GM23338 (cell line): ENCODE measurements around the gene MAP4. TPM values are rescaled to one million over a fixed set of nuclear protein-coding genes. Genes with fewer than 3 reads are reported as not detected.
A peak's percentile ranks its signal among the peaks of the same experiment; 100 is the strongest.

Experiments
- ATAC-seq: fragments of 200-7000 bp; cut with Tn5 transposase; 3 replicates; pipeline ENCODE4 v1.9.1; 2020
- DNase-seq: peaks from one replicate; pipeline ENCODE4 v3.0.0-alpha.2; 2015; ENCODE audit warnings: low spot score
- H2AFZ ChIP-seq: fragments of 200-600 bp; sonication (generic); 2 replicates; pipeline ENCODE4 v1.8.0; 2016; ENCODE audit warnings: antibody characterized with exemption, mild to moderate bottlenecking, moderate library complexity
- H3F3A ChIP-seq: fragments of 200-600 bp; sonication (generic); replicated peaks from 2 replicates; pipeline ENCODE4 v1.8.0; 2017; ENCODE audit warnings: antibody characterized with exemption, mixed run types, low read depth
- H3K27ac ChIP-seq: fragments of 200-600 bp; sonication (generic); 2 replicates; pipeline ENCODE4 v1.6.1; 2016; ENCODE audit warnings: low read depth
- H3K27me3 ChIP-seq: fragments of 200-600 bp; sonication (generic); 2 replicates; pipeline ENCODE4 v1.8.0; 2016; ENCODE audit warnings: mild to moderate bottlenecking, mixed run types, moderate library complexity; ENCODE audit not compliant: insufficient read depth
- H3K36me3 ChIP-seq: fragments of 200-600 bp; sonication (generic); 2 replicates; pipeline ENCODE4 v1.8.0; 2016; ENCODE audit warnings: mild to moderate bottlenecking; ENCODE audit not compliant: insufficient read depth
- H3K4me1 ChIP-seq: fragments of 200-600 bp; sonication (generic); 2 replicates; pipeline ENCODE4 v1.8.0; 2016; ENCODE audit warnings: mild to moderate bottlenecking, moderate library complexity; ENCODE audit not compliant: insufficient read depth
- H3K4me2 ChIP-seq: fragments of 200-600 bp; sonication (generic); 2 replicates; pipeline ENCODE4 v1.7.1; 2017; ENCODE audit warnings: mixed run types
- H3K4me3 ChIP-seq: fragments of 200-600 bp; sonication (generic); 2 replicates; pipeline ENCODE4 v1.6.1; 2016; ENCODE audit warnings: mixed run types
- H3K79me2 ChIP-seq: fragments of 200-600 bp; sonication (generic); replicated peaks from 2 replicates; pipeline ENCODE4 v1.8.0; 2017; ENCODE audit warnings: mild to moderate bottlenecking; ENCODE audit not compliant: insufficient read depth
- H3K9me2 ChIP-seq: fragments of 200-600 bp; sonication (generic); 2 replicates; pipeline ENCODE4 v1.8.0; 2017; ENCODE audit not compliant: insufficient read depth
- H4K20me1 ChIP-seq: fragments of 200-600 bp; sonication (generic); replicated peaks from 2 replicates; pipeline ENCODE4 v1.8.0; 2017; ENCODE audit warnings: mild to moderate bottlenecking; ENCODE audit not compliant: insufficient read depth
- H3K27ac Mint-ChIP-seq: 2 replicates; pipeline ENCODE4 v1.8.0; 2020; ENCODE audit warnings: inconsistent platforms, mild to moderate bottlenecking, moderate library complexity, mixed read lengths
- H3K27me3 Mint-ChIP-seq: 3 replicates; pipeline ENCODE4 v1.8.0; 2022; ENCODE audit warnings: low read depth, mild to moderate bottlenecking, moderate library complexity, mixed read lengths, inconsistent platforms; ENCODE audit not compliant: insufficient read depth, poor library complexity
- H3K36me3 Mint-ChIP-seq: 3 replicates; pipeline ENCODE4 v1.8.0; 2021; ENCODE audit warnings: low read depth, mild to moderate bottlenecking, inconsistent platforms, moderate library complexity, mixed read lengths
- H3K4me1 Mint-ChIP-seq: 3 replicates; pipeline ENCODE4 v1.8.0; 2020; ENCODE audit warnings: mild to moderate bottlenecking, inconsistent platforms, mixed read lengths
- H3K4me3 Mint-ChIP-seq: 3 replicates; pipeline ENCODE4 v1.8.0; 2021; ENCODE audit warnings: moderate library complexity, mild to moderate bottlenecking, inconsistent platforms, mixed read lengths
- H3K9me3 Mint-ChIP-seq: 3 replicates; pipeline ENCODE4 v1.8.0; 2020; ENCODE audit warnings: moderate library complexity, mild to moderate bottlenecking, inconsistent platforms, mixed read lengths
- CREB1 ChIP-seq: fragments of 250-450 bp; sonication (Bioruptor Pico); IDR thresholded peaks from 2 replicates; pipeline ENCODE4 v1.5.0; 2020; ENCODE audit warnings: low read depth, mild to moderate bottlenecking, moderate library complexity
- EZH2 ChIP-seq: fragments of 200-600 bp; sonication (generic); IDR thresholded peaks from one replicate; pipeline ENCODE4 v1.8.0; 2017; ENCODE audit warnings: antibody characterized with exemption, mild to moderate bottlenecking, low read depth; ENCODE audit not compliant: unreplicated experiment
- EZH2phosphoT487 ChIP-seq: fragments of 200-600 bp; sonication (generic); IDR thresholded peaks from one replicate; pipeline ENCODE4 v1.8.1; 2018; ENCODE audit warnings: antibody characterized with exemption; ENCODE audit not compliant: unreplicated experiment
- JUNB ChIP-seq: IDR thresholded peaks from one replicate; pipeline ENCODE4 v1.6.1; 2016; ENCODE audit warnings: antibody characterized with exemption; ENCODE audit not compliant: unreplicated experiment
- NANOG ChIP-seq: IDR thresholded peaks from 2 replicates; pipeline ENCODE4 v1.6.1; 2016; ENCODE audit warnings: antibody characterized with exemption, borderline replicate concordance
- POLR2AphosphoS5 ChIP-seq: IDR thresholded peaks from 2 replicates; pipeline ENCODE4 v1.6.1; 2016; ENCODE audit warnings: antibody characterized with exemption, low read depth
- STAT1 ChIP-seq: IDR thresholded peaks from one replicate; pipeline ENCODE4 v1.6.1; 2016; ENCODE audit warnings: antibody characterized with exemption; ENCODE audit not compliant: unreplicated experiment
- ZNF114 ChIP-seq: fragments of 250-450 bp; sonication (Bioruptor Pico); IDR thresholded peaks from 2 replicates; pipeline ENCODE4 v1.5.0; 2020; ENCODE audit warnings: mild to moderate bottlenecking, moderate library complexity
- ZNF331 ChIP-seq: fragments of 250-450 bp; sonication (Bioruptor Pico); IDR thresholded peaks from 2 replicates; pipeline ENCODE4 v1.5.0; 2020; ENCODE audit warnings: low read depth, mild to moderate bottlenecking, moderate library complexity
- polyA plus RNA-seq: library from polyadenylated mRNA; unstranded; fragments of >200 nt; fragmentation: Nextera tagmentation; extraction: Ambion mirVana; gene quantifications from 2 replicates; pipeline ENCODE4 v1.2.1, GENCODE V29; 2016
- total RNA-seq: library from RNA; depleted of rRNA; stranded (reverse); fragments of >200 nt; shearing (Covaris generic); gene quantifications from 2 replicates; pipeline ENCODE4 v1.2.3, GENCODE V29; 2014
- TF ChIP-seq, protein P1 (sequence below): fragments of 250-450 bp; sonication (Bioruptor Pico); IDR thresholded peaks from 2 replicates; pipeline ENCODE4 v1.5.0; 2020; ENCODE audit warnings: mild to moderate bottlenecking, moderate library complexity
- TF ChIP-seq, protein P2 (sequence below), 2 experiments: fragments of 200-600 bp in 1 of 2; sonication (generic) in 1 of 2; conservative IDR thresholded peaks; 2 replicates each; pipeline versions ENCODE4 v1.5.1 to v1.6.1; 2016 to 2017; ENCODE audit warnings: antibody characterized with exemption in 2 of 2, low read depth in 2 of 2, mild to moderate bottlenecking in 2 of 2, moderate library complexity in 1 of 2
- TF ChIP-seq, protein P3 (sequence below): IDR thresholded peaks from one replicate; pipeline ENCODE4 v1.6.1; 2018; ENCODE audit warnings: antibody characterized with exemption; ENCODE audit not compliant: unreplicated experiment
- TF ChIP-seq, protein P4 (sequence below): IDR thresholded peaks from 2 replicates; pipeline ENCODE4 v1.6.1; 2016; ENCODE audit warnings: antibody characterized with exemption

MAP4 gene
- total and polyA plus RNA-seq, 2 experiments from 2014 or later = 103 to 113 TPM

DNA sequence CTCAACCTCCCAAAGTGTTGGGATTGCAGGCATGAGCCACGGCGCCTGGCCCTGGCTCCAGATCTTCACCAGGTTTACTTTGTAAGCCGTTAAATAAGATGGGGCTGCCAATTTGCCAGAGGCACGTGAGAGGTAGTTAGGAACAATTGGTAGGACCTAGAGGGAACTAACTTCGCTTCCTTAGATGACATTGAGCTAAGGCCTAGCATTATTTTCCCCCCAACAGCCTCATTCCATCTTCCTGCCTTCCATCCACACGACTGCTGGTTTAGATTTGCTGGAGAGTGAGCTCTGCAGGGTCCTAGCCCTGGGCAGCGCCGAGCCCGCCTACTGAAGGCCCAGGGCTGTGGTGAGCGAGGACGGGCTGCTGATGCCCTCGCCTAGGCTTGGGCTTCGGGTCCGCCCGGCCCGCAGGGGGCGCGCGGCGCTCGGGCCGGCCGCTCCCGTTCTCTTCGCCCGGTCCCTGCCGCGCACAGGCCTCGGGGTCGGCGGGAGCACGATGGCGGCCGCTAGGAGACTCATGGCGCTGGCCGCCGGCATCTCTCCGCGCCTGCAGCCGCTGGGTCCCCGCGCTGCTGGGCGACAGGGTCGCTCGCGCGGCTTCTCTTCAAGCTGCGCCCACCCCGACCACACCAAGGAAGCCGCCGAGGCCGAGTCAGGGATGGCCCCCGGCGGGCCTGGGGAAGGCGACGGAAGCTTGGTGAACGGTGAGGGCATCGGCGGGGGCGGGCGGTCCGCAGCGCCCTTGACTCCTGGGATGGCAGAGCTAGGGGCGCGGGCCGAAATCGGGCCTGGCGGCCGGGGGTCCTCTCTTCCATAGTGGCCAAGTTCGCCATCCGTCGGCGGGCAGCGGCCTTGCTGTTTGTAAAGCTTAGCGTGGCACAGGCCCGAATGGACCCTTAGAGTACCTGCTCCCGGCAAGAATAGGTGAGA, 191.4 kb downstream of the MAP4 start:
- peak overlapping the region; percentile 87 for H3K4me3 ChIP-seq
- H3K4me1 ChIP-seq = peaks cover 12% of the 10 kb centered on the region
- Mint-ChIP-seq H3K9me3 (no peaks in the 10 kb centered on the region; the same call in 2 of the 3 replicates), H3K27me3 (peaks cover 7% of the 10 kb centered on the region), H3K4me1 (peaks cover 15% of the 10 kb centered on the region), H3K36me3 (peaks cover 56% of the 10 kb centered on the region), H3K27ac (peak overlapping the region; percentile 87), H3K4me3 (peak overlapping the region; percentile 96)
- H3K4me2 ChIP-seq = peak overlapping the region; percentile 100
- H2AFZ ChIP-seq = peak overlapping the region; percentile 97
- TF ChIP-seq JUNB = no peak
- TF ChIP-seq, protein P1, sequence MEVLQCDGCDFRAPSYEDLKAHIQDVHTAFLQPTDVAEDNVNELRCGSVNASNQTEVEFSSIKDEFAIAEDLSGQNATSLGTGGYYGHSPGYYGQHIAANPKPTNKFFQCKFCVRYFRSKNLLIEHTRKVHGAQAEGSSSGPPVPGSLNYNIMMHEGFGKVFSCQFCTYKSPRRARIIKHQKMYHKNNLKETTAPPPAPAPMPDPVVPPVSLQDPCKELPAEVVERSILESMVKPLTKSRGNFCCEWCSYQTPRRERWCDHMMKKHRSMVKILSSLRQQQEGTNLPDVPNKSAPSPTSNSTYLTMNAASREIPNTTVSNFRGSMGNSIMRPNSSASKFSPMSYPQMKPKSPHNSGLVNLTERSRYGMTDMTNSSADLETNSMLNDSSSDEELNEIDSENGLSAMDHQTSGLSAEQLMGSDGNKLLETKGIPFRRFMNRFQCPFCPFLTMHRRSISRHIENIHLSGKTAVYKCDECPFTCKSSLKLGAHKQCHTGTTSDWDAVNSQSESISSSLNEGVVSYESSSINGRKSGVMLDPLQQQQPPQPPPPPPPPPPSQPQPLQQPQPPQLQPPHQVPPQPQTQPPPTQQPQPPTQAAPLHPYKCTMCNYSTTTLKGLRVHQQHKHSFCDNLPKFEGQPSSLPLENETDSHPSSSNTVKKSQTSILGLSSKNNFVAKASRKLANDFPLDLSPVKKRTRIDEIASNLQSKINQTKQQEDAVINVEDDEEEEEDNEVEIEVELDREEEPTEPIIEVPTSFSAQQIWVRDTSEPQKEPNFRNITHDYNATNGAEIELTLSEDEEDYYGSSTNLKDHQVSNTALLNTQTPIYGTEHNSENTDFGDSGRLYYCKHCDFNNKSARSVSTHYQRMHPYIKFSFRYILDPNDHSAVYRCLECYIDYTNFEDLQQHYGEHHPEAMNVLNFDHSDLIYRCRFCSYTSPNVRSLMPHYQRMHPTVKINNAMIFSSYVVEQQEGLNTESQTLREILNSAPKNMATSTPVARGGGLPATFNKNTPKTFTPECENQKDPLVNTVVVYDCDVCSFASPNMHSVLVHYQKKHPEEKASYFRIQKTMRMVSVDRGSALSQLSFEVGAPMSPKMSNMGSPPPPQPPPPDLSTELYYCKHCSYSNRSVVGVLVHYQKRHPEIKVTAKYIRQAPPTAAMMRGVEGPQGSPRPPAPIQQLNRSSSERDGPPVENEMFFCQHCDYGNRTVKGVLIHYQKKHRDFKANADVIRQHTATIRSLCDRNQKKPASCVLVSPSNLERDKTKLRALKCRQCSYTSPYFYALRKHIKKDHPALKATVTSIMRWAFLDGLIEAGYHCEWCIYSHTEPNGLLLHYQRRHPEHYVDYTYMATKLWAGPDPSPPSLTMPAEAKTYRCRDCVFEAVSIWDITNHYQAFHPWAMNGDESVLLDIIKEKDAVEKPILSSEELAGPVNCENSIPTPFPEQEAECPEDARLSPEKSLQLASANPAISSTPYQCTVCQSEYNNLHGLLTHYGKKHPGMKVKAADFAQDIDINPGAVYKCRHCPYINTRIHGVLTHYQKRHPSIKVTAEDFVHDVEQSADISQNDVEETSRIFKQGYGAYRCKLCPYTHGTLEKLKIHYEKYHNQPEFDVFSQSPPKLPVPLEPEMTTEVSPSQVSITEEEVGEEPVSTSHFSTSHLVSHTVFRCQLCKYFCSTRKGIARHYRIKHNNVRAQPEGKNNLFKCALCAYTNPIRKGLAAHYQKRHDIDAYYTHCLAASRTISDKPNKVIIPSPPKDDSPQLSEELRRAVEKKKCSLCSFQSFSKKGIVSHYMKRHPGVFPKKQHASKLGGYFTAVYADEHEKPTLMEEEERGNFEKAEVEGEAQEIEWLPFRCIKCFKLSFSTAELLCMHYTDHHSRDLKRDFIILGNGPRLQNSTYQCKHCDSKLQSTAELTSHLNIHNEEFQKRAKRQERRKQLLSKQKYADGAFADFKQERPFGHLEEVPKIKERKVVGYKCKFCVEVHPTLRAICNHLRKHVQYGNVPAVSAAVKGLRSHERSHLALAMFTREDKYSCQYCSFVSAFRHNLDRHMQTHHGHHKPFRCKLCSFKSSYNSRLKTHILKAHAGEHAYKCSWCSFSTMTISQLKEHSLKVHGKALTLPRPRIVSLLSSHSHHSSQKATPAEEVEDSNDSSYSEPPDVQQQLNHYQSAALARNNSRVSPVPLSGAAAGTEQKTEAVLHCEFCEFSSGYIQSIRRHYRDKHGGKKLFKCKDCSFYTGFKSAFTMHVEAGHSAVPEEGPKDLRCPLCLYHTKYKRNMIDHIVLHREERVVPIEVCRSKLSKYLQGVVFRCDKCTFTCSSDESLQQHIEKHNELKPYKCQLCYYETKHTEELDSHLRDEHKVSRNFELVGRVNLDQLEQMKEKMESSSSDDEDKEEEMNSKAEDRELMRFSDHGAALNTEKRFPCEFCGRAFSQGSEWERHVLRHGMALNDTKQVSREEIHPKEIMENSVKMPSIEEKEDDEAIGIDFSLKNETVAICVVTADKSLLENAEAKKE (CRISPR knock-in tag) = 0 out of 2 replicates have a peak, but pooled peaks have one; percentile 11
- TF ChIP-seq, protein P2, sequence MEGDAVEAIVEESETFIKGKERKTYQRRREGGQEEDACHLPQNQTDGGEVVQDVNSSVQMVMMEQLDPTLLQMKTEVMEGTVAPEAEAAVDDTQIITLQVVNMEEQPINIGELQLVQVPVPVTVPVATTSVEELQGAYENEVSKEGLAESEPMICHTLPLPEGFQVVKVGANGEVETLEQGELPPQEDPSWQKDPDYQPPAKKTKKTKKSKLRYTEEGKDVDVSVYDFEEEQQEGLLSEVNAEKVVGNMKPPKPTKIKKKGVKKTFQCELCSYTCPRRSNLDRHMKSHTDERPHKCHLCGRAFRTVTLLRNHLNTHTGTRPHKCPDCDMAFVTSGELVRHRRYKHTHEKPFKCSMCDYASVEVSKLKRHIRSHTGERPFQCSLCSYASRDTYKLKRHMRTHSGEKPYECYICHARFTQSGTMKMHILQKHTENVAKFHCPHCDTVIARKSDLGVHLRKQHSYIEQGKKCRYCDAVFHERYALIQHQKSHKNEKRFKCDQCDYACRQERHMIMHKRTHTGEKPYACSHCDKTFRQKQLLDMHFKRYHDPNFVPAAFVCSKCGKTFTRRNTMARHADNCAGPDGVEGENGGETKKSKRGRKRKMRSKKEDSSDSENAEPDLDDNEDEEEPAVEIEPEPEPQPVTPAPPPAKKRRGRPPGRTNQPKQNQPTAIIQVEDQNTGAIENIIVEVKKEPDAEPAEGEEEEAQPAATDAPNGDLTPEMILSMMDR (conservative IDR thresholded peaks at IDR 0.05; ENCODE audit: low read depth in 2 of 2) = peak; percentile 61 to 84
- no peak for TF ChIP-seq NANOG
- TF ChIP-seq, protein P3, sequence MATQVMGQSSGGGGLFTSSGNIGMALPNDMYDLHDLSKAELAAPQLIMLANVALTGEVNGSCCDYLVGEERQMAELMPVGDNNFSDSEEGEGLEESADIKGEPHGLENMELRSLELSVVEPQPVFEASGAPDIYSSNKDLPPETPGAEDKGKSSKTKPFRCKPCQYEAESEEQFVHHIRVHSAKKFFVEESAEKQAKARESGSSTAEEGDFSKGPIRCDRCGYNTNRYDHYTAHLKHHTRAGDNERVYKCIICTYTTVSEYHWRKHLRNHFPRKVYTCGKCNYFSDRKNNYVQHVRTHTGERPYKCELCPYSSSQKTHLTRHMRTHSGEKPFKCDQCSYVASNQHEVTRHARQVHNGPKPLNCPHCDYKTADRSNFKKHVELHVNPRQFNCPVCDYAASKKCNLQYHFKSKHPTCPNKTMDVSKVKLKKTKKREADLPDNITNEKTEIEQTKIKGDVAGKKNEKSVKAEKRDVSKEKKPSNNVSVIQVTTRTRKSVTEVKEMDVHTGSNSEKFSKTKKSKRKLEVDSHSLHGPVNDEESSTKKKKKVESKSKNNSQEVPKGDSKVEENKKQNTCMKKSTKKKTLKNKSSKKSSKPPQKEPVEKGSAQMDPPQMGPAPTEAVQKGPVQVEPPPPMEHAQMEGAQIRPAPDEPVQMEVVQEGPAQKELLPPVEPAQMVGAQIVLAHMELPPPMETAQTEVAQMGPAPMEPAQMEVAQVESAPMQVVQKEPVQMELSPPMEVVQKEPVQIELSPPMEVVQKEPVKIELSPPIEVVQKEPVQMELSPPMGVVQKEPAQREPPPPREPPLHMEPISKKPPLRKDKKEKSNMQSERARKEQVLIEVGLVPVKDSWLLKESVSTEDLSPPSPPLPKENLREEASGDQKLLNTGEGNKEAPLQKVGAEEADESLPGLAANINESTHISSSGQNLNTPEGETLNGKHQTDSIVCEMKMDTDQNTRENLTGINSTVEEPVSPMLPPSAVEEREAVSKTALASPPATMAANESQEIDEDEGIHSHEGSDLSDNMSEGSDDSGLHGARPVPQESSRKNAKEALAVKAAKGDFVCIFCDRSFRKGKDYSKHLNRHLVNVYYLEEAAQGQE = no peak
- TF ChIP-seq EZH2 = no peak
- TF ChIP-seq EZH2phosphoT487 = no peak
- TF ChIP-seq STAT1 = no peak
- no peak for TF ChIP-seq ZNF331 (CRISPR knock-in tag)
- TF ChIP-seq POLR2AphosphoS5 = peak; percentile 77
- TF ChIP-seq ZNF114 (CRISPR knock-in tag) = no peak
- peak; percentile 38 for TF ChIP-seq CREB1 (CRISPR knock-in tag)
- TF ChIP-seq, protein P4, sequence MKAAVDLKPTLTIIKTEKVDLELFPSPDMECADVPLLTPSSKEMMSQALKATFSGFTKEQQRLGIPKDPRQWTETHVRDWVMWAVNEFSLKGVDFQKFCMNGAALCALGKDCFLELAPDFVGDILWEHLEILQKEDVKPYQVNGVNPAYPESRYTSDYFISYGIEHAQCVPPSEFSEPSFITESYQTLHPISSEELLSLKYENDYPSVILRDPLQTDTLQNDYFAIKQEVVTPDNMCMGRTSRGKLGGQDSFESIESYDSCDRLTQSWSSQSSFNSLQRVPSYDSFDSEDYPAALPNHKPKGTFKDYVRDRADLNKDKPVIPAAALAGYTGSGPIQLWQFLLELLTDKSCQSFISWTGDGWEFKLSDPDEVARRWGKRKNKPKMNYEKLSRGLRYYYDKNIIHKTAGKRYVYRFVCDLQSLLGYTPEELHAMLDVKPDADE = no peak
- peaks cover 28% of the 10 kb centered on the region for H3K79me2 ChIP-seq
- H3K36me3 ChIP-seq = peaks cover 29% of the 10 kb centered on the region
- ATAC-seq (peak; percentile 98), DNase-seq (peak; percentile 93)
- peak overlapping the region; percentile 88 for H3K27ac ChIP-seq
- H4K20me1 ChIP-seq = peaks cover 28% of the 10 kb centered on the region
- H3F3A ChIP-seq = peaks cover 19% of the 10 kb centered on the region; the same call in 1 of the 2 replicates
- H3K27me3 ChIP-seq = no peaks in the 10 kb centered on the region
- H3K9me2 ChIP-seq = no peaks in the 10 kb centered on the region
